Measurements from ENCODE around the gene CAPN2.

DNA sequence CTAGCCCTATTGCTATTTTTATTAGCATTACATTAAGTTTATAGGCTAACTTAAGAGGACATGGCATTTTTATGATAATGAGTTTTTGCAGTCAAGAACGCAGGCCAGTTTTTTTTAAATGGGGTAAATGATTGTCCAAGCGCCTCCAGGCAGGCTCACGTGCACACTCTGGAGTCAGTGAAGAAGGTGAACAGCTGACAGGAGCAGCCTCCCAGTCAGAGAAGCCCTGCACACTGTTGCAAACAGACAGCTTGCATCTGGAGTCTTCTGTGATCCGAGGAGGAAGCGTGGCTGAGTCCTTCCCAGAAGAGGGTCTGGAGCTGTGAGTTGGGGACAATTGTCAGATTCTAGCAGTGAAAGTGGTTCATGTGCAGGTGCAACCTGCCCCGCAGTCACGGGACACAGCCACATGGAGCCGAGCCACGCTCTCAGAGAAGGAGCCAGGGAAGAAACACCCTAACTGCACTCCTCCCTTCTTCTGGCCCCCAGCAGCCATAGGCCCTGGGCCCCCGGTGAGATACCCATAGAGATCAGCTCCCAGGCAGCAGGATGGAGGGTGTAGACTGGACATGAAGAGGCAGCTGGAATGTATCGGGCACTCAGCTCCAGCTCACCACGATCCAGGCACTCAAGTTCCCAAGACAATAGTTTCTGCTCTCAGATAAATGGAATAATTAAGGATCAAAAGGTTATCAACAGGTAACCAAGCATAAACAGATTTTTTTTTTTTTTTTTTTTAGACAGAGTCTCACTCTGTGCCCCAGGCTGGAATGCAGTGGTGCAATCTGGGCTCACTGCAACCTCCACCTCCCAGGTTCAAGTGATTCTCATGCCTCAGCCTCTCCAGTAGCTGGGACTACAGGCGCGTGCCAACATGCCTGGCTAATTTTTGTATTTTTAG, 26.4 kb downstream of the CAPN2 start:
- TF ChIP-seq JUND (IDR thresholded peaks at IDR 0.05) (no peak), SMC3 (IDR thresholded peaks at IDR 0.05; ENCODE audit: low read depth, low read length) (no peak), CHD2 (IDR thresholded peaks at IDR 0.05; ENCODE audit: low read length, partially characterized antibody) (no peak), EZH2phosphoT487 (IDR thresholded peaks at IDR 0.05; ENCODE audit: borderline replicate concordance, low read depth) (no peak), RAD21 (IDR thresholded peaks at IDR 0.05; ENCODE audit: low read length) (no peak), MEF2A (IDR thresholded peaks at IDR 0.05; ENCODE audit: borderline replicate concordance, low read depth) (no peak), GATA2 (CRISPR knock-in tag; IDR thresholded peaks at IDR 0.05) (no peak), TCF12 (IDR thresholded peaks at IDR 0.05) (no peak), SIN3A (IDR thresholded peaks at IDR 0.05; ENCODE audit: borderline replicate concordance, low read depth, low read length) (no peak)
- TF ChIP-seq, protein P1, sequence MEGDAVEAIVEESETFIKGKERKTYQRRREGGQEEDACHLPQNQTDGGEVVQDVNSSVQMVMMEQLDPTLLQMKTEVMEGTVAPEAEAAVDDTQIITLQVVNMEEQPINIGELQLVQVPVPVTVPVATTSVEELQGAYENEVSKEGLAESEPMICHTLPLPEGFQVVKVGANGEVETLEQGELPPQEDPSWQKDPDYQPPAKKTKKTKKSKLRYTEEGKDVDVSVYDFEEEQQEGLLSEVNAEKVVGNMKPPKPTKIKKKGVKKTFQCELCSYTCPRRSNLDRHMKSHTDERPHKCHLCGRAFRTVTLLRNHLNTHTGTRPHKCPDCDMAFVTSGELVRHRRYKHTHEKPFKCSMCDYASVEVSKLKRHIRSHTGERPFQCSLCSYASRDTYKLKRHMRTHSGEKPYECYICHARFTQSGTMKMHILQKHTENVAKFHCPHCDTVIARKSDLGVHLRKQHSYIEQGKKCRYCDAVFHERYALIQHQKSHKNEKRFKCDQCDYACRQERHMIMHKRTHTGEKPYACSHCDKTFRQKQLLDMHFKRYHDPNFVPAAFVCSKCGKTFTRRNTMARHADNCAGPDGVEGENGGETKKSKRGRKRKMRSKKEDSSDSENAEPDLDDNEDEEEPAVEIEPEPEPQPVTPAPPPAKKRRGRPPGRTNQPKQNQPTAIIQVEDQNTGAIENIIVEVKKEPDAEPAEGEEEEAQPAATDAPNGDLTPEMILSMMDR (IDR thresholded peaks at IDR 0.05) = no peak
